DMS79 (cell line): ENCODE measurements around the gene PIK3AP1.
"Not testable (repeated sequence)": the region's sequence is repeated elsewhere in the genome, so short reads cannot be mapped to it uniquely, and the experiment has no call there.

Experiments
- DNase-seq: peaks from one replicate; lab custom pipeline; 2025; lab: John Stamatoyannopoulos, UW

The PIK3AP1 gene

DNA sequence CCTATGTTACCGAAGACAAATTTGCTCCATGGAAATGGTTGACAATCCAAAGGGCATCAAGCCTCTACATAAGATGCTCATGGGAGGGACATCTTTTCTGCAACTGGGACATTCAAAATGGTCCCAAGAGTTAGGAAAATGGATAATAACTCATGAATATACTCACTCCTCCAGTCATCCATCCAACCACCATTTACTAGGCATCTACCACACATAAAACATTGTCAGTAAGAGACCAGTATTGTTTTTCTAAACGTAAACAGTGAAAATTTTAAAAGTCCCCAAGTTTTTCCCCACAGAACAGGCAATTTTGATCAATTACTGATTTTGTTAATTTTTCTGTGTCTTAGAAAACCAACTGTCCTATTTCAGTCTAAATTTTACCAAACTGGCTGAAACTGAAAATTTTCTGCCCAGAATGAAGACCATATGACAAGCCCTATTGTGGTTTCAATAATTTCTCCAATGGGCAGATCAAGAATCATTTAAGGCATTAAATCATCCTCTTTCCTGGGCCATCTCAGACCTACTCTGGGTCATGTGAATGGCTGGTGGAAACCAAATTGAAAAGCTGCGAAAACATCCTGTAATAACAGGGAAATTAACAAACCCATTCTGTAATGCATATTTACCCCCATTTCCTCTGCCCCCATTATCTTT lies 24.2 kb downstream of the PIK3AP1 start:
- no peak for DNase-seq

DNA sequence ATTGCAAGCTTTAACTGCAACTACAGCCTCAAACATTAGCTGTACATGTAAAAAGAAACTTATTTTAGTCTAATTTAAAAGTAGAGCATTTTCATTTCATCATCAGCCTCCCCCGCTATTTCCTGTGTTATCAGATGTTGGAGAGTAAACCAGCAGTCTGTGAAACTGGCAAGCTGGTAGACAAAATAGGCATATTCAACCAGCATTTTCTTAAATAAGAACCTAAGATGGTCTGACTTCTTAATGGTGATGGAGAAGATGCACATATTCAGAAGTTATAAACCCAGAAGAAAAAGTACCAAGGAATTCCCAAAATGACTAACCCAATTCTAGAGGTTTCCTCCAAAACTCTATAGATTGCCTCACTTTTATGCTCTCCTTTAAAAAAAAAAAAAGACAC lies 24.9 kb downstream of the PIK3AP1 start:
- DNase-seq = no peak

DNA sequence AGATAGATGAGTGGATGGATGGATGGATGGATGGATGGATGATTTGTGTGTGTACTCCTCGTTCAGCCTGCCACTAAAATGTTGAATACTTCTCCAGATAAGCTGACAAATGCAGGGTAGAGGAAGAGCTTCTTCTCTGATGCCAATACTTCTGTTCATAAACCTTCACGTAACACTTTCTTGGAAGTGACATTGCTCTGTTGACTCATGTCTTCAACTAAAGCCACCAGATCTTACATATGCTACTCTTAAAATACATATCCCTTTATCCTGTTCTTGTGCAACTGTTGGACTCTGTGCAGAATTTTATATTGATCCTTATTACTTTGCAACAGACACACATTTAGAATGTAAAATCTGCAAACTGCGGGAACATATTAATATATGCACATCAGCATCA lies 26.9 kb downstream of the PIK3AP1 start:
- no peak for DNase-seq

DNA sequence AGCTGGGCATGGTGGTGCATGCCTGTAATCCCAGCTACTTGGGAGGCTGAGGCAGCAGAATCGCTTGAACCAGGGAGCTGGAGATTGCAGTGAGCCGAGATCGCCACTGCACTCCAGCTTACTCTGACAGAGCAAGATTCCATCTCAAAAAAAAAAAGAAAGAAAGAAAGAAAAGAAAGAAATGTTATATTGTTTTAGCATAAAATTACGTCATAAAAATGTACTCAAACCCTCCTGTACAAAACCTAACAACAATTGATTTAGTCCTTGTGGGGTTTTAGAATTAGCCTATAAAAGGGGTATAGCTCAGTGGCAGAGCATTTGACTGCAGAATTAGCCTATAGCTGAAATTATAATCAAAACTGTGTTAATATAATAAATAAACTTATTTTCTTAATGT lies 27.9 kb downstream of the PIK3AP1 start:
- no peak for DNase-seq

DNA sequence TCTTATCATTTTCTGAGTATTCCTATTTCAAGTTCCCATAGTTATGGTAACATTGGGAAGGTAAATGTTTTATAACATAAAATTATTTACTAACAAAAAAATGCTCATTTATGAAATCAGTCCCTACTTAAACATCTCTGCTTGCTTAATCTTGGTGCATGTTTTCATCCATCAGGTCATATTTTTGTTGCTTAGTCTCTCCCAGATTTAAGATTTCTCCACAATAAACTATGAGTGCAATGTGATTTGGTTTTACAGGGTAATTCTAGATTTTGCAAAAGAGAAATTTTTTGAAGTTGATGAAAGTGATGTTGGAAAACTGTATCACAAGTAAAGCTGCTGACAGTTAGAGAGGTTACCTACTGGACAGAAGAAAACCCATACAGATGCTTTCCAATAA lies 28.6 kb downstream of the PIK3AP1 start:
- DNase-seq = no peak

DNA sequence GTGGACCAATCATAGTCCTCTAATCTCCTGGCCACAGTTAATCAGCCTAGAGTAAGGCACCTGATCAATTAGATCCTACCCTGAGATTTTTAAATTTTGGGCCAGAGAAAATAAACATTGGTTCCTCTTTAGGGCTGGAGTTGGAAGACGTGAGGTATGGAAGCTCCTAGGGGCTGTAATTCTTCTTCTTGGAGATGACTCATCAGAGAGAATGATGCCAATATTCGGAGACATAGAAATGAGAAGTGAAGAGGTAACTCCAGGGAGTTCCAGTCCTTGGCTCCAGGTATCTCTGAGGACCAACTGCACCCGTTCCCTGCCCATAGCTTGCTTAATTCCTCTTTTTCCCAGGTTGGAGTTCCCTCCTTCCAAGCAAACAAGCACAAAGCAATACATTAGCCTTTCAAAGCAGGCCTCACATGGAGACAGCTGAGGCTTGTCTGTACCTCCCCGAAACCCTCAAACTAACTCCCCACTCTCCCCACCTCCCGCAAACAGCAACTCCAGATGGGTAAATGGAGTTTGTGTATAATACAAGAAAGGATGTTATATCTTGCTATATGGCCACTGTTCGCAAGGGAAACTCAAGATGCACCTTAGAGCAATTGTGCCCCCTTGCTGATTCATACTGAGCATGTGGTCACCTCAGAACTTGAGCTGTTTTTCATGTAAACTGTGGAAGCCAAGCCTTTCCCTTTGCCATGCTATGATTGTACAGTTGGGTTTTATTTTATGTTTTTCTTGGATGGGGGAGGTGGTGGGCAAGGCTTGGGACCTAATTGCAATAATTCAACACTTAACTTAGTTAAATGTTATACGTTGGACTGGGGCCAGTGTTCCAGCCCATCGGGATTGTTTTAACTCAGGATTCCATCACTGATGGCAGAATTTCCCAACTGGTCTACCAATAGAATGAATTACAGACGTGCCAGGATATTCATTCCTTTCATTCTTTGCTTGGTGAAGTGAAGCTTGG lies 29.3 kb downstream of the PIK3AP1 start:
- no peak for DNase-seq

DNA sequence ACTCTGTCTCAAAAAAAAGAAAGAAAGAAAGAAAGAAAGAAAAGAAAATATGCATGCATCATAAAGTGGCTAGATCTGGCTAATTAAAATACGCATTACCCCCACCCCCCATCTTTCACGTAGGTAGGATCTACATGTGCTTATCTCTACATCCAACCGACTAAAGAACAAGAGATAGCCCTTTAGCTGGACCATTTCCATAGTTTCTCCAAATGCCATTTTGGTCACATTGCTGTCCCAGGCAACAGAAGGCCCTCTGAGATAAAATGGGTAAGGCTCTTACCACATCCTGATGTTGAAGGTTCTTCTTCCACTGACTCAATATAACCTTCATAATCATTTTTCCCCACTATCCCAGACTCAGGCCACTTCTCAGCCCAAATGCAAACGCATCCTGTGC lies 31.5 kb downstream of the PIK3AP1 start:
- DNase-seq = no peak

DNA sequence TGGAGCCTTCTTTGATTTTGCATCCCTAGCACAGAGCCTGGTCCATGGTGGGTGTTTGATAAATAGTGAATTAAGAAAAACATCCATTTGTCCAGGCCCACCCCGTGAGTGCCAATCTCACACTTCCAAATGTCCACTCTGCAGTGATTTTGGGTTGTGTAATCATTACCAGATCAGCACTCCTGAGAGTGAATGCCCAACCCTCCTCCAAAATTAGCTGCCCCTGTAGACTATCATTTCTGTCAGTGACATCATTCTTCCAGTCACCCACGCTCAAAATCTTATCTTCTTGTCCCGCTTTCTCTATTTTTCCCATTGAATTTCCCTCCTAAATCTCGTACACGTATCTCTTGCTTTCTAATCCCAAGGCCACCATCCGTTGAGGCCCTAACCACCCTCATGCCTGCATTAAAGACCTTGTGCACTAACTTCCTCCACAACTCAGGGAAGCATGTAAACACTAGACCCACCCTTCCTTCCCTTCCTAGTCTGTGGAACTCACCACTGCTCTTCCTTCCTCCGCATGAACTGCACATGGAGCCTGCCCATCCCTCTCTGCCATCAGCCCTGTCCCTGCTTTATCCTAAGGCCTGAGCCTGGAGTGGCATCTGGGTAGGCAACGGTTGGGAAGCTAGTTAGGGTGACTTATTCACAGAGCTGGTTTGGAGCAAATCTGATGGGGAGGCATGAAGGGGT lies 32.8 kb downstream of the PIK3AP1 start:
- no peak for DNase-seq

DNA sequence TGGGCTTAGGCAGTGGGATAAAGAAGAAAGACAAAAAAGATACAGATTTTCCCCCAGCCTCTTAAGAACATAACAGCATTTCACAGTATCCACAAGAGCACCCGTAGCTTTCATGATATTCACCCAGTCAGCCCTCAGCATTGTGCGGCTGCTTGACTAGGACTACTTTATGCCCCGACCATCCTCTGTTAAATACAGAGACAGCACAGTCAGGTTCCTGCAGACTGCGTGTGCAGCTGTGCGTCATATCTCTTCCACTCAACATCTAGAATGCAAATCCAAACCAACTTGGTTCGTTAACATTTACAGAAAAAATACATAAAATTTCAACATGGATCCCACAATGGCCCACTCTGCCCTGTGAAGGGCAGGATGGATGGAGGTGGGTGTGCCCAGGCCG lies 33.8 kb downstream of the PIK3AP1 start:
- no peak for DNase-seq

DNA sequence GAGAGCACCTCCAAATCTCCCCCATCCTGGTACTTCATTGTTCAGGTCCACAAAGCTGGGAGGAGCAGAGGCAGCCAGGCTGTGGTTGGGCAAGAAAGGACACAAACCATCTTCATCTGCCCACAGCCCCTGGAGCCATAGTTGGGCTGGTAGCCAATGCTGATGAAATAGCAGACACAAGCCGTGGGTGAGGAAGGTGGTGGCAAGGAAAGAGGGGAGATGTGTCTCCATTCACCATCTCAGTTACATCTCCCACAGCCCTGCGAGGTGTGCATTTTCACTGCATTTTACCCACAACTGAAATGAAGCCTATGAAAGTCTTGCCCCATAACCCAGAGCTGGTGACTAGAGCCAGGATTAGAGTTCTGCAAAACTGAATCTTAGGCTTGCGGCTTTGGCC lies 35.0 kb downstream of the PIK3AP1 start:
- DNase-seq = no peak

DNA sequence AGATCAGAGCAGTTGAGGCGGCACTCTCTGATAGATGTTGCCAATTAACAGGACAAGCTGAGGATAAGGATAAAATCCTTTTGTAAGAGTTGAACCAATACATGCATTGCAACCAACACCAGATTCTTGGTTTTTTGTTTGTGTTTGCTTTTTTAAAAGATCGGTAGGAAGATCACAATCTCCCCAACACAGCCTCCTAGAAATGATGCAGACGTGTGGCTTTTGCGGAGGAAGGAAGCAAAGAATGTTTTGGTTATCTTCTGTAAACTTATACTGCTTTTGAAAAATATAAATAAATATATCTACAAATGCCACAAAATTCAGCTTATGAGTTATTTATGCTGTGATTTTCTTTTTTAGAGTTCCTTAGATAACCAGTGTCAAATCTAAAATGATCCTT lies 35.5 kb downstream of the PIK3AP1 start:
- DNase-seq = no peak

DNA sequence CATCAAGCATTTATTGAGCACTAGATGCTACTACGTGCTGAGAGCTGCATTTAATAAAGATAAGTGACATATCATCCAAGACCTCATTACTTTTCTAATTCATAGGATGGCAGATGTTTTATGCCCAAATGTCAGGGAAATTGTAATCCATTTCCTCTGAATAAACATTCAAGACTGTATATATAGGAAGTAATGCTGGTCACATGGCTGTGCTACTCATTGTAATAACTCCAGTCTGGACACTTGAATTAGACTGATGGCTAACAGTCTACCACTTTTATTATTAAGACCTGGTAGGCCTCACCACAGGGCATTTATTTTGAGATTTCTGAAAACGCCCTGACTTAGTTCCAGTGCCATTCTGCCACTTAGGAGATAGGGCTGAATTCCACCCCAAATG lies 36.6 kb downstream of the PIK3AP1 start:
- no peak for DNase-seq

DNA sequence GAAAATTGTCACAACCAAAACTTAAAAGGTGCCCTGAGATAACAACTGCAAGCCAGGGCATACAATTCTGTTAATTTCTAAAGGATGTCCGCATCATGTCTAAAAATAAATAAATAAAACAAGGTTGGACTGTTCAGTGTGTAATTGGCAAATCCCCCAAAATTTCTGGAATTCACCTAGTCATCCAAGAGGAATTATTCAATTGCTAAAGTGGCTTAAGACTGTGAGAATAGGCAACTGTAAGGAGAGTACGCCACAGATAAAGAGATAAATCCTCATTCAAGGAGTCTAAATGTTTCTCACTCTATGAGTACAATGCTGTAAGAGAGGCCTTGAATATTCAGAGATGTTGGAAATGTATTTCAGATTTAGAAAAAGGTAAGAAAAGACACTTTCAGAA lies 37.2 kb downstream of the PIK3AP1 start:
- DNase-seq = no peak

DNA sequence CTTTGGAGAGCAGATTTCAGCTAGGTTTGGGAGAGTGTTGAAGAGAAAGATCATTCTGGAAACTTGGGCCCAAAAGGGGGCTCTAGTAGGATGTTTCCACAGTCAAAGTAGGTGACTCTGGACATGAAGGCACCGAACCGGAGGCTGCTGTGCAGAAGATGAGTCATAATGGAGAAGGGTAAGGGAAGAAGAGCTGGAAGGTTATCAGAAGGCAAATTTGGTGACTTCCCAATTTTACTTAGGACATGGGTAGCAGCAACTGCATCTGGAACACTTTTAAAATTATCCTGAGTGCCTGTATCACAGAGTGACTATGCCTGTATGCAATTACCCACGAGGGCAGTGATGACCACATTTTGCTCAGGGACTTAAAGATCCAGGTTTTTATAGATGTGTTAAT lies 38.8 kb downstream of the PIK3AP1 start:
- DNase-seq = no peak

DNA sequence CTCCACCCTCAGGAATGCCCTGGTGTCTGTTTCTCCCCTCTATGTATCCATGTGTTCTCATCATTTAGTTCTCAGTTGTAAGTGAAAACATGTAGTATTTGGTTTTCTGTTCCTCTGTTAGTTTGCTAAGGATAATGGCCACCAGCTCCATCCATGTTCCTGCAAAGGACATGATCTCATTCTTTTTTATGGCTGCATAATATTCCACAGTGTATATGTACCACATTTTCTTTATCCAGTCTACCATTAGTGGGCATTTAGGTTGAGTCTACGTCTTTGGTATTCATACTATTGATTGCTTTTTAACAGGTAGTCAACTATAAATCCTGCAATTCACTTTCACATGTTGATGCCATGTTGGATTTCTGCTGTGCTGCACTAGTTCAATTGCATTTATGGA lies 39.9 kb downstream of the PIK3AP1 start:
- DNase-seq = not testable (repeated sequence)

DNA sequence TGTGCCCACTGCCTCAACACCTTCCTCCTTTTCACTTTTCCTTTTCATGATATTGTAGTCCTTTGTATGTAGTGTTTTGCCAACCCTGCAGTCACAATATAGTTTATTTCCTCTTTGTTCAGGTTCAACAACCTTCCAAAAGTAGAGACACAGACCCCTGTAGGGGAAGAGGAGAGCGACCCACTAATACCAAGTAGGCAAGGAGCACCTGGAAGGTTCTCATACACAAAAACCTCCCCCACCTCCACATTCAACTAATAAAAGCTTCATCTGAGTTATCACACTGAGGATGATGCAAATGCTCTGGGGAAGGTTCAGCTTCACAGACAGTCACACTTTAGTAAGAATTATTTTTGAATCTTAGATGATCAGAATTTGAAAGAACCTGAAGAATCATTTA lies 41.6 kb downstream of the PIK3AP1 start:
- DNase-seq = no peak

DNA sequence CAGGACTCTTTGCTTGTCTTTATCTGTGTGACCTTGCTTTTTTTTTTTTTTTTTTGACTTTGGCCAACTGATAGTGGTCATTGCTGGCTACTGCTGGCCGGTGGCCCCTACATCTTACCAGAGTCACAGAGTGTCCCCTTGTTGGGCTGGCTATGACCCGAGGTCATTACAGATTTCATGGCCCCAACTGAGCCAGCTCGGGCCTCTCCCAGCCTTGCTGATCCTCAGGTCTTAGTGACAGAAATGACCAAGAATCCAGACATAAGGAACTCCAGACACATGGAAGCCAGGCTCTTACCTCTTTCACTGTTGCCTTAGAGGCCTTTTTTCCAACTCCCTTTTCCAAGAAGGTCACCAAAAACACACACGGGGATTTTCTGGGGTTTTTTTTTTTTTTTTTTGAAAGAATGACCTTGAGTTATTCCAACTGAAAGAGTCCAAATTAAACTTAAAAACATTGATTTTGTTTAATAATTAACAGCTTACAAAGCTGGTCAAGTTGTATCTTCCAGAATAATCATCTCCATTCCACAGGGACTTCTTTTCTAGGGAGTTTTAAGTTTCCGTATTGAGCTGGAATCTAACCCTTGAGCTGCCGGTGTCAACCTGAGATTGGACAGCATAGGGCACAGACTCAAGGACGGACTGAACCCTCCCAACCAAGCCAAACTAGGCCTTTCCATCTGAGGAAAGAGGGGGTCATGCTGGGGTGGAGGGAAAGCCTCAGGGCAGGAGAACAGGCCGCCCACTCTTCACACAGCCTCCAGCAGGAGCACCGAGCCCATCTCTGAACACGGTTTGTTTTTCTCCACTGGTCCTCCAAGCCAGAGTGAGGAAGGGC lies 43.8 kb downstream of the PIK3AP1 start:
- DNase-seq = no peak

DNA sequence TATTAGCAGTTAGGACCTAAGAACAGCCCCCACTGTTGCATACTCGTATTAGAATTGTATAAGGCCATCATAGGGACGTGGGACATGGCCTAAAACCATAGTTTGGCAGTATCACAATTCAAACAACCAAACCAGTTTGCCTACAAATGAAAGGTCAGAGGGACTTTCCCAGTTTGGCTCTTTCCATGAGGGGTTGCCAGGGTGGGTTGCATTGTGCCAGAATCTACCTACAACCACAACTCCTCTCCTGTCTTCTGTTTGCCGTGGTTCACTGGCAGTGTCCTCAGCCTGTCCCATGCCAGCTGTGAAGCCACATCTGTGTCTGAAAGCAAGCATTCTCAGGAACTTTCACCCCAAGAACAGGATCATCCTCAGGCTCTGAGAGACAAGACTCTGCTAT lies 44.5 kb downstream of the PIK3AP1 start:
- DNase-seq = no peak

DNA sequence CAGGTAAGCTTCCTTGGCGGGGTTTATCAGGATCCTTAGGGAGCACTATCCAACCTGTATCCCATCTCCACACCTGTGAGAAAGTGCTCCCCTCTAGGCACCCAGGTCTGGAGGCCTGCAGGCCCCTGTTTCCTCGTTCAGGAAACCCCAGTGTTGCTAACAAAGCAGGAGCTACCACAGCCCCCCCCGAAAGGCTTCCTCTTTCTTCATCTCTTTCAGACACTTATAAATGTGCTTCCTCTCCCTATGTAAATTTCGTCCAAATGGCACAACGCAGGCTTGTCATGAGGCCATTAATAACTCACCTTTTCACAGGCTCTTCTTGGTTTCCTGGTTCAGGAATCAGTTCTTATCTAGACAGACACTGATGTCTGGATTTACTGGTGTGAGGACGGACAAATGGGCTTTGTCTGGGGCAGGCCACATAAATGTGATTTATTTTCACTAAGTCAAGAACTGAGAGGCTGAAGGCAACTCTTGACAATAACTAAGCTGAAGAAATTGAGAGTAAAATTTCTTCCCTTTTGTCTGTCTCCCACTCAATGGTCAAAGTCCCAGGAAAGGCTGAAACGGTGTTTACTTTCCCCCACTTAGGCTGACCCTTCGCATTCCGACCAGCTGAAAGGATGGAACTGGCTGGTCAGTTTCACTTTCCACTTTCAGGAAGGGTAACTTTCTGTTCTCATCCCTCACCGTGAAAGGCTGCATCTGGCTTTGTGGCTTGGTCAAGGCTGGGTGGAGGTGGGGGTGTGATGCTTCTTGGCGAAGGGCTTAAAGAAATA lies 46.8 kb downstream of the PIK3AP1 start:
- no peak for DNase-seq

DNA sequence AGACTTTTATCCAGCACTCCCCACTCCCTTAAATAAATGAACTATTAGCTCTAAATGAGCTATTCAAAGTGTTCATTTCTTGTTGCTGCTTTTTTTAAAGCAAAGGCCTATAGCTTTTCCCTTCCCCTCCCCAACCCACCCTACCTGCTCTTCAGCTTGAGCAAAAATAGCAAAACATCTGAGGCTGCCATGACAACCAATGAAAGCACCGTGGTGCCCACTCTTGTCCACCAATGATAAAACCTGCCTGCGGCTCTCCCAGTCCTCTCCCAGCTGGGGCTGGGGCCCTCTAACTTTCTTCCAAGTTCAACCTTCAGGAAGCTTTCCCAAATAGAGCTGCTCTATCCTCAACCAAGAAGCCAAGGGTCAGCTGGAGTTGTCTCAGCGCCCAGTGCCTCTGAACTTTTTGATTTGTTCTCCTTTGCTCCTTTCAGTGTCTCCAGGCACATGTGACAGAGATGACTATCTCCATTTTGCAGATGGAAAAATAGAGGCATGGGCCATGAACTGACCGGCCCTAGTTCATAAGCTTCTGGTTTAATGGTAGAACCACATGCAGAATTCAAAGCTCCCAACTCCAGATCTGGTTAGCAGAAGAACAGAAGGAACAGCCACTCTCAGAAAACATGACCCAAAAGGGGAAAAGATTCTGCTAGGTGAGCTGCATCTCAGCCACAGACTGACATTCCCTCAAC lies 47.7 kb downstream of the PIK3AP1 start:
- no peak for DNase-seq
